GM19328 (cell line): ENCODE results near the gene RREB1.

ENCODE experiments used
- ATAC-seq: cut with Tn5 transposase; IDR thresholded peaks from one replicate; pipeline ENCODE4 v1.9.1; 2021; ENCODE audit warnings: mild to moderate bottlenecking, moderate library complexity; ENCODE audit not compliant: unreplicated experiment

The RREB1 gene

GRCh38 chr6:7159790-7160525 is 52.2 kb downstream of the RREB1 start:
- ATAC-seq, result no peak

- ATAC-seq, result no peak
Measured at GRCh38 chr6:7161253-7161623, 53.5 kb downstream of the RREB1 start.

- ATAC-seq, result no peak
Measured at GRCh38 chr6:7161845-7162244, 54.1 kb downstream of the RREB1 start.

- ATAC-seq, result no peak
Measured at GRCh38 chr6:7163661-7164071, 55.9 kb downstream of the RREB1 start.

- ATAC-seq, result no peak
Measured at GRCh38 chr6:7164536-7165001, 56.8 kb downstream of the RREB1 start.

GRCh38 chr6:7165002-7165889 is 57.5 kb downstream of the RREB1 start:
- ATAC-seq, result no peak

GRCh38 chr6:7165890-7166267 is 58.1 kb downstream of the RREB1 start:
- no peak for ATAC-seq

GRCh38 chr6:7166410-7167293 is 58.9 kb downstream of the RREB1 start:
- ATAC-seq, result no peak

GRCh38 chr6:7169296-7169721 is 61.5 kb downstream of the RREB1 start:
- no peak for ATAC-seq

- ATAC-seq, result no peak
Measured at GRCh38 chr6:7170117-7170732, 62.5 kb downstream of the RREB1 start.

GRCh38 chr6:7171119-7171518 is 63.4 kb downstream of the RREB1 start:
- no peak for ATAC-seq

- ATAC-seq, result no peak
Measured at GRCh38 chr6:7171733-7172132, 64.0 kb downstream of the RREB1 start.

- ATAC-seq, result no peak
Measured at GRCh38 chr6:7172649-7173048, 64.9 kb downstream of the RREB1 start.

GRCh38 chr6:7173843-7174503 is 66.2 kb downstream of the RREB1 start:
- ATAC-seq, result no peak

GRCh38 chr6:7175462-7175861 is 67.7 kb downstream of the RREB1 start:
- ATAC-seq, result no peak

- ATAC-seq, result no peak
Measured at GRCh38 chr6:7176208-7176607, 68.4 kb downstream of the RREB1 start.

GRCh38 chr6:7178280-7178679 is 70.5 kb downstream of the RREB1 start:
- ATAC-seq, result no peak

GRCh38 chr6:7180751-7181150 is 73.0 kb downstream of the RREB1 start:
- no peak for ATAC-seq

- ATAC-seq, result no peak
Measured at GRCh38 chr6:7183707-7184106, 75.9 kb downstream of the RREB1 start.

- no peak for ATAC-seq
Measured at GRCh38 chr6:7184502-7184901, 76.7 kb downstream of the RREB1 start.
